ENCODE measurements around the gene TRPM4. TPM values are rescaled to one million over a fixed set of nuclear protein-coding genes. Genes with fewer than 3 reads are reported as not detected.

Gene TRPM4
- polyA plus RNA-seq, 1 of the 3 experiments (the other 2 are of a cell fraction), result 20.6 TPM

- DNase-seq, result no peak
- Histone ChIP-seq H3K4me3 (ENCODE audit: low read depth in 2 of 2, low read length in 1 of 2) (no peak overlapping the region), H4K20me1 (ENCODE audit: insufficient read depth) (no peaks in the 10 kb centered on the region), H3K27ac (ENCODE audit: low read depth in 2 of 2, low read length in 1 of 2) (no peak overlapping the region), H3K4me2 (no peak overlapping the region), H3F3A (replicated peaks; ENCODE audit: insufficient read depth) (no peaks in the 10 kb centered on the region), H3K79me2 (ENCODE audit: insufficient read depth) (no peaks in the 10 kb centered on the region), H3K27me3 (ENCODE audit: insufficient read depth) (peaks cover 31% of the 10 kb centered on the region), H3K9me2 (no peaks in the 10 kb centered on the region), H3K9ac (no peak overlapping the region), H3K9me3 (no peaks in the 10 kb centered on the region), H2AFZ (ENCODE audit: low read depth) (no peak overlapping the region), H3K36me3 (replicated peaks in 1 of 2; ENCODE audit: control insufficient read depth in 1 of 2, insufficient read depth in 2 of 2, low read length in 1 of 2) (no peaks in the 10 kb centered on the region), H3K4me1 (ENCODE audit: control insufficient read depth in 1 of 2, insufficient read depth in 2 of 2, low read depth in 1 of 2, low read length in 1 of 2) (no peaks in the 10 kb centered on the region; a peak in 1 of 4 replicates)
- ChIA-PET POLR2A (no interaction called here), CTCF (interaction anchor here (1.0 kb wide), 2 partner anchors 9 to 213 kb away, joined by 3 read pairs; no protein-coding TSS in a partner anchor)
- no peak for TF ChIP-seq IRF3 (IDR thresholded peaks at IDR 0.05; ENCODE audit: low read depth, low read length)
- 59% methylated on average over 2 of the region's 3 CpGs for whole genome bisulfite sequencing (ENCODE audit: low lambda C conversion rate)
Observed at GRCh38 chr19:49229416-49229815, 71.8 kb downstream of the TRPM4 start.

GRCh38 chr19:49231389-49231788, 73.8 kb downstream of the TRPM4 start:
- ChIA-PET CTCF (interaction anchor here (0.8 kb wide), 1 partner anchor 70 kb away, joined by 3 read pairs; no protein-coding TSS in a partner anchor), POLR2A (no interaction called here)
- Histone ChIP-seq H3K9me2 (no peaks in the 10 kb centered on the region), H4K20me1 (ENCODE audit: insufficient read depth) (no peaks in the 10 kb centered on the region), H3K4me3 (ENCODE audit: low read depth in 2 of 2, low read length in 1 of 2) (no peak overlapping the region), H3K4me1 (ENCODE audit: control insufficient read depth in 1 of 2, insufficient read depth in 2 of 2, low read depth in 1 of 2, low read length in 1 of 2) (no peaks in the 10 kb centered on the region), H2AFZ (ENCODE audit: low read depth) (no peak overlapping the region), H3K27me3 (ENCODE audit: insufficient read depth) (peaks cover 49% of the 10 kb centered on the region), H3K9ac (no peak overlapping the region), H3K36me3 (replicated peaks in 1 of 2; ENCODE audit: control insufficient read depth in 1 of 2, insufficient read depth in 2 of 2, low read length in 1 of 2) (no peaks in the 10 kb centered on the region), H3K79me2 (ENCODE audit: insufficient read depth) (no peaks in the 10 kb centered on the region), H3K4me2 (no peak overlapping the region), H3F3A (replicated peaks; ENCODE audit: insufficient read depth) (no peaks in the 10 kb centered on the region), H3K27ac (ENCODE audit: low read depth in 2 of 2, low read length in 1 of 2) (no peak overlapping the region), H3K9me3 (no peaks in the 10 kb centered on the region)
- 17% methylated on average over 7 of the region's 7 CpGs for WGBS (ENCODE audit: low lambda C conversion rate)
- DNase-seq, result no peak
- TF ChIP-seq, protein P1, sequence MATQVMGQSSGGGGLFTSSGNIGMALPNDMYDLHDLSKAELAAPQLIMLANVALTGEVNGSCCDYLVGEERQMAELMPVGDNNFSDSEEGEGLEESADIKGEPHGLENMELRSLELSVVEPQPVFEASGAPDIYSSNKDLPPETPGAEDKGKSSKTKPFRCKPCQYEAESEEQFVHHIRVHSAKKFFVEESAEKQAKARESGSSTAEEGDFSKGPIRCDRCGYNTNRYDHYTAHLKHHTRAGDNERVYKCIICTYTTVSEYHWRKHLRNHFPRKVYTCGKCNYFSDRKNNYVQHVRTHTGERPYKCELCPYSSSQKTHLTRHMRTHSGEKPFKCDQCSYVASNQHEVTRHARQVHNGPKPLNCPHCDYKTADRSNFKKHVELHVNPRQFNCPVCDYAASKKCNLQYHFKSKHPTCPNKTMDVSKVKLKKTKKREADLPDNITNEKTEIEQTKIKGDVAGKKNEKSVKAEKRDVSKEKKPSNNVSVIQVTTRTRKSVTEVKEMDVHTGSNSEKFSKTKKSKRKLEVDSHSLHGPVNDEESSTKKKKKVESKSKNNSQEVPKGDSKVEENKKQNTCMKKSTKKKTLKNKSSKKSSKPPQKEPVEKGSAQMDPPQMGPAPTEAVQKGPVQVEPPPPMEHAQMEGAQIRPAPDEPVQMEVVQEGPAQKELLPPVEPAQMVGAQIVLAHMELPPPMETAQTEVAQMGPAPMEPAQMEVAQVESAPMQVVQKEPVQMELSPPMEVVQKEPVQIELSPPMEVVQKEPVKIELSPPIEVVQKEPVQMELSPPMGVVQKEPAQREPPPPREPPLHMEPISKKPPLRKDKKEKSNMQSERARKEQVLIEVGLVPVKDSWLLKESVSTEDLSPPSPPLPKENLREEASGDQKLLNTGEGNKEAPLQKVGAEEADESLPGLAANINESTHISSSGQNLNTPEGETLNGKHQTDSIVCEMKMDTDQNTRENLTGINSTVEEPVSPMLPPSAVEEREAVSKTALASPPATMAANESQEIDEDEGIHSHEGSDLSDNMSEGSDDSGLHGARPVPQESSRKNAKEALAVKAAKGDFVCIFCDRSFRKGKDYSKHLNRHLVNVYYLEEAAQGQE (IDR thresholded peaks at IDR 0.05; ENCODE audit: low read depth, low read length), result no peak
- TF ChIP-seq USF2 (IDR thresholded peaks at IDR 0.05; ENCODE audit: borderline replicate concordance, low read depth, low read length) (no peak), GATA2 (CRISPR knock-in tag; IDR thresholded peaks at IDR 0.05) (no peak)

All from SK-N-SH (cell line).